ENCODE results near the gene SLC7A6. TPM values are rescaled to one million over a fixed set of nuclear protein-coding genes. Genes with fewer than 3 reads are reported as not detected.

SLC7A6 gene
- total RNA-seq, 3 donors from 2014 or later = 91.3 to 103 (median 103) TPM

GRCh38 chr16:68242926-68243858 is 21.1 kb upstream of the SLC7A6 start:
- Mint-ChIP-seq H3K27me3 (ENCODE audit: low read depth) (no peaks in the 10 kb centered on the region), H3K4me1 (ENCODE audit: low read depth) (peaks cover 25% of the 10 kb centered on the region), H3K36me3 (ENCODE audit: insufficient read depth) (no peaks in the 10 kb centered on the region), H3K4me3 (peak overlapping the region; percentile 87), H3K9me3 (no peaks in the 10 kb centered on the region)
- ATAC-seq = no peak
- no peak for DNase-seq

DNA sequence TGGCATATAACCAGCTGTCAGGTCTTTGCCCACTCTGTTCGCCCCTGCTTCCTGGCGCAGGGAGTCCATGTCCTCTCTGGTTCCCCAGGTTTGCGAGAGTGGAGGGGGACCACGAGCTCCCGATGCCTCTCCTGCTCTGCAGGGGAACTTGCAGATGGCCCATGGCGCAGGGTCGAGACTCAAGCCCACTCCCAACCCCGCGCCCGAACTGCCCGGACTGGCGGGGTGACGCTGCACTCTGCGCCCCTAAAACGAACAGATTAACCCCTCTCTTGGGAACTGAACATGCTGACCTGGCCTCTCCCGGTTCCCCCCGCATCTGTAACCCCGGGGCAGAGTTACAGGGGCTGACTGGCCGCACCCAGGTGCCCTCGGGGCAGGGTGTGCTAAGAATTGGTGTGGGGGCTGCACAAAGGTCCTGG is 19.8 kb upstream of the SLC7A6 start:
- peaks cover 3% of the 10 kb centered on the region for H3K36me3 Mint-ChIP-seq (ENCODE audit: insufficient read depth)
- no peaks in the 10 kb centered on the region for H3K27me3 Mint-ChIP-seq (ENCODE audit: low read depth)
- DNase-seq (no peak), ATAC-seq (peak in 1 of 2 donors; percentile 3)
- no peaks in the 10 kb centered on the region for H3K9me3 Mint-ChIP-seq
- H3K4me1 Mint-ChIP-seq (ENCODE audit: low read depth) = peaks cover 20% of the 10 kb centered on the region
- peak overlapping the region; percentile 87 for H3K4me3 Mint-ChIP-seq

GRCh38 chr16:68244903-68245853 is 19.1 kb upstream of the SLC7A6 start, which contains the start of gene PLA2G15:
Gene PLA2G15 (plus strand): TSS chr16:68245373. CDS start chr16:68245427, 54 bp downstream.
- DNase-seq = peak; percentile 97
- no peaks in the 10 kb centered on the region for H3K9me3 Mint-ChIP-seq
- peaks cover 18% of the 10 kb centered on the region for H3K4me1 Mint-ChIP-seq (ENCODE audit: low read depth)

DNA sequence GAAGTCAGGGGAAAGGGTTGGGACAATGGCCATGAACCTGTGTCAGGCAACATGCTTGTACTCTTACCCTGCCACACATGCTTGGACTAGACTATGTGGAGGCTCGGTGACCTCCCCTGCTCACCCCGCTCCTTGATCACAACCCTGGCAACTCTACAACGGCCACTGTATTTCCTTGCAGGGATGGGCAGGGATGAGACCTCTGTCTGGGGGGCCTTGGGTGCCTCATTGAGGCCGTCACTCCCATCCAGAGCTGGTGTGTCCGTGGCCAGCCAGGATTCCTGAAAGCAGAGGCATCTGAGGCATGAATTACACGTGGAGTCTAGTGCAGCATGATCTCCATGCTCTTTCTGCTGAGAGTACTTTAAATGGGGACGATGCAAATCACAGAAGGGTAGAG is 18.2 kb upstream of the SLC7A6 start:
- ATAC-seq (no peak), DNase-seq (no peak)
- Mint-ChIP-seq H3K4me1 (ENCODE audit: low read depth) (peaks cover 18% of the 10 kb centered on the region), H3K4me3 (peak overlapping the region; percentile 87), H3K9me3 (no peaks in the 10 kb centered on the region), H3K36me3 (ENCODE audit: insufficient read depth) (peaks cover 7% of the 10 kb centered on the region), H3K27me3 (ENCODE audit: low read depth) (no peaks in the 10 kb centered on the region)

More at GRCh38 chr16:68244903-68245853, 19.1 kb upstream of the SLC7A6 start, which contains the start of gene PLA2G15:
- Mint-ChIP-seq H3K36me3 (ENCODE audit: insufficient read depth) (peaks cover 3% of the 10 kb centered on the region), H3K4me3 (peak within 1 kb of the TSS; percentile 87), H3K27me3 (ENCODE audit: low read depth) (no peaks in the 10 kb centered on the region)
- peak; percentile 95 to 98 for ATAC-seq

GRCh38 chr16:68246666-68247065 is 17.7 kb upstream of the SLC7A6 start:
- Mint-ChIP-seq H3K4me3 (peak overlapping the region; percentile 87), H3K27me3 (ENCODE audit: low read depth) (no peaks in the 10 kb centered on the region), H3K4me1 (ENCODE audit: low read depth) (peaks cover 18% of the 10 kb centered on the region), H3K36me3 (ENCODE audit: insufficient read depth) (peaks cover 9% of the 10 kb centered on the region), H3K9me3 (no peaks in the 10 kb centered on the region)
- DNase-seq (no peak), ATAC-seq (no peak)

GRCh38 chr16:68247400-68247799 is 16.9 kb upstream of the SLC7A6 start:
- Mint-ChIP-seq H3K4me1 (ENCODE audit: low read depth) (peaks cover 19% of the 10 kb centered on the region), H3K27me3 (ENCODE audit: low read depth) (no peaks in the 10 kb centered on the region), H3K36me3 (ENCODE audit: insufficient read depth) (peaks cover 12% of the 10 kb centered on the region), H3K9me3 (no peaks in the 10 kb centered on the region), H3K4me3 (no peak overlapping the region)
- DNase-seq (no peak), ATAC-seq (no peak)

GRCh38 chr16:68247932-68248331 is 16.4 kb upstream of the SLC7A6 start:
- H3K36me3 Mint-ChIP-seq (ENCODE audit: insufficient read depth) = peaks cover 12% of the 10 kb centered on the region
- H3K4me1 Mint-ChIP-seq (ENCODE audit: low read depth) = peaks cover 19% of the 10 kb centered on the region
- no peaks in the 10 kb centered on the region for H3K27me3 Mint-ChIP-seq (ENCODE audit: low read depth)
- ATAC-seq (no peak), DNase-seq (no peak)
- no peak overlapping the region for H3K4me3 Mint-ChIP-seq
- H3K9me3 Mint-ChIP-seq = no peaks in the 10 kb centered on the region

- peaks cover 12% of the 10 kb centered on the region for H3K36me3 Mint-ChIP-seq (ENCODE audit: insufficient read depth)
- DNase-seq = no peak
- H3K4me1 Mint-ChIP-seq (ENCODE audit: low read depth) = peaks cover 19% of the 10 kb centered on the region
- H3K9me3 Mint-ChIP-seq = no peaks in the 10 kb centered on the region
- no peak overlapping the region for H3K4me3 Mint-ChIP-seq
- ATAC-seq = no peak
- H3K27me3 Mint-ChIP-seq (ENCODE audit: low read depth) = no peaks in the 10 kb centered on the region
These were observed 15.0 kb upstream of the SLC7A6 start for GRCh38 chr16:68249371-68249770.

DNA sequence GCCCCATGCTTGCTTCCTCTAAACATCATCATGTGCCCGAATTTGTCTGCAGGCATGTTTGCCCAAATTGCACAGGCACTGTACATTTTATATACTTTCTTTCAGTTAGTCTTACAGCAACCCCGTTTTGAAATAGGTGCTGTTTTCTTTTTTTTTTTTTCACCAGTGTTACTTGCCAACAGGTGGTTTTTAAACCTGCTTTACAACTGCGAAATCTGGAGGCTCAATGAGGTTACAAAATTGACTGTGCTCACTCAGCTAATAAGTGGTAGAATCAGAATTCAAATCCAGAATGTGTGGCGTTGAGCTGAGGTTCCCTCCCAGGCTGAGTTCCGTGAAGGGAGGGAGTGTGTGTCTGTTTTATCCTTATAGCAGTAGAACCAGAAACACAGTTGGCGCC is 13.4 kb upstream of the SLC7A6 start:
- no peak for ATAC-seq
- Mint-ChIP-seq H3K4me3 (no peak overlapping the region), H3K9me3 (no peaks in the 10 kb centered on the region)

DNA sequence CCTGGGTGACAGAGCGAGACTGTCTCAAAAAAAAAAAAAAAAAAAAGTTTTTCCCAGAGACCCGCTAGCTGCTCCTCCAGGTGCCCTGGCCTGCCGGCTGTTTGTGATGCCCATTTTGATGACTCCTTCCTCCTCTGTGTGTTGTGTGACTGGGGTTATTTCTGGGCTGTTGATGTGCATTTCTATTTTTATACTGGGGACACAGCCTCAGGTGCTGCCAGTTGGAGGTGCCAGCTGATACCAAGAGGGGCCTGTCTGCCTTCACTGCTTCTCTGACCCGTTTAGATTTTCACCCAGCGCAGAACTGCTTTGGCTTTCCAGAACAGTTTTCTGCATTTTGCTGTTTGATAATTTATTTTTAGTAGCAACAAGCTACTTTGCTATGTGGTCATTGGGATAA is 12.5 kb upstream of the SLC7A6 start:
- H3K9me3 Mint-ChIP-seq = no peaks in the 10 kb centered on the region
- H3K36me3 Mint-ChIP-seq (ENCODE audit: insufficient read depth) = peaks cover 14% of the 10 kb centered on the region
- no peak overlapping the region for H3K4me3 Mint-ChIP-seq
- H3K27me3 Mint-ChIP-seq (ENCODE audit: low read depth) = no peaks in the 10 kb centered on the region
- H3K4me1 Mint-ChIP-seq (ENCODE audit: low read depth) = peaks cover 2% of the 10 kb centered on the region
- DNase-seq (no peak), ATAC-seq (no peak)

More for the DNA sequence above, 13.4 kb upstream of the SLC7A6 start:
- Mint-ChIP-seq H3K4me1 (ENCODE audit: low read depth) (peaks cover 10% of the 10 kb centered on the region), H3K36me3 (ENCODE audit: insufficient read depth) (peaks cover 12% of the 10 kb centered on the region), H3K27me3 (ENCODE audit: low read depth) (no peaks in the 10 kb centered on the region)
- DNase-seq = no peak

- H3K36me3 Mint-ChIP-seq (ENCODE audit: insufficient read depth) = peaks cover 14% of the 10 kb centered on the region
- H3K9me3 Mint-ChIP-seq = no peaks in the 10 kb centered on the region
- no peak overlapping the region for H3K4me3 Mint-ChIP-seq
- no peaks in the 10 kb centered on the region for H3K27me3 Mint-ChIP-seq (ENCODE audit: low read depth)
- DNase-seq = no peak
- H3K4me1 Mint-ChIP-seq (ENCODE audit: low read depth) = peaks cover 1% of the 10 kb centered on the region
- no peak for ATAC-seq
These were observed 11.9 kb upstream of the SLC7A6 start for GRCh38 chr16:68252383-68252782.

GRCh38 chr16:68253721-68254120 is 10.6 kb upstream of the SLC7A6 start:
- no peaks in the 10 kb centered on the region for H3K9me3 Mint-ChIP-seq
- H3K27me3 Mint-ChIP-seq (ENCODE audit: low read depth) = no peaks in the 10 kb centered on the region
- peaks cover 15% of the 10 kb centered on the region for H3K36me3 Mint-ChIP-seq (ENCODE audit: insufficient read depth)
- H3K4me3 Mint-ChIP-seq = no peak overlapping the region
- ATAC-seq = no peak
- no peak for DNase-seq
- peaks cover 1% of the 10 kb centered on the region for H3K4me1 Mint-ChIP-seq (ENCODE audit: low read depth)

GRCh38 chr16:68255712-68256111 is 8.6 kb upstream of the SLC7A6 start:
- Mint-ChIP-seq H3K4me3 (no peak overlapping the region), H3K4me1 (ENCODE audit: low read depth) (peaks cover 1% of the 10 kb centered on the region), H3K9me3 (no peaks in the 10 kb centered on the region), H3K27me3 (ENCODE audit: low read depth) (no peaks in the 10 kb centered on the region), H3K36me3 (ENCODE audit: insufficient read depth) (peaks cover 18% of the 10 kb centered on the region)
- ATAC-seq (no peak), DNase-seq (no peak)

DNA sequence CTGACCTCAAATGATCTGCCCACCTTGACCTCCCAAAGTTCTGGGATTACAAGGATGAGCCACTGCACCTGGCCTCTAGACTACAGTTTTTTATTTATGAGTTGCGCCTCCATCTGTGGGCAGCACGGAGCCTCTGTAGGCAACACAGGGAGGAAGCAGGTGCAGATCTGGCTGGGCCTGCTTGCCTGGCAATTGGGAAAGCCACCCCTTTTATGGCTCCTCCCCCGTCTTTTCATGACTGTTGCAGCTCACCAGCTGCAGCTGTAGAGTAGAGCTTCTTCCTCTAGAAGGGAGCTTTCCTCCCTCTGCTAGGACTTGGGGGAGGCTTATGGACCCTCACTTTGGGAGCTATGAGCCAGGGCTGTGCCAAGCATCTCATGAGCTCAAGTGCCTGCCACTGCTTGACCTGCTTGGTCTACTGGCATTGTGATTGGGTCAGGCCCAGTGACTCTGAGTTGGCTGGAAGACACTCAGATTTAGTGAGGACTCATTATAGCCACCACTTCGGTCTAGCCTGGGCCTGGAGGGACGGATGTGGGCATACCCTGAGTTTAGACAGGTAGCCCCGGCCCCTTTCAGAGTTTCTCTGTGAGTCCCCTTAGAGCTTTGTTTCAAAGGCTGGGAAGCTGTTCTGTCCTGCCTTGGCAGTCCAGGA is 6.9 kb upstream of the SLC7A6 start:
- Mint-ChIP-seq H3K9me3 (no peaks in the 10 kb centered on the region), H3K36me3 (ENCODE audit: insufficient read depth) (peaks cover 9% of the 10 kb centered on the region), H3K4me3 (no peak overlapping the region), H3K27me3 (ENCODE audit: low read depth) (no peaks in the 10 kb centered on the region), H3K4me1 (ENCODE audit: low read depth) (peaks cover 6% of the 10 kb centered on the region)
- ATAC-seq (peak in 1 of 2 donors; percentile 34), DNase-seq (no peak)
